DOHH2 (cell line): ENCODE measurements around the gene BMP7.

Experiments
- H3F3A ChIP-seq: fragments of 200-600 bp; sonication (generic), shearing (Covaris generic); 2 replicates; pipeline ENCODE4 v1.6.0; 2016; ENCODE audit warnings: antibody characterized with exemption, mild to moderate bottlenecking; ENCODE audit not compliant: control insufficient read depth, insufficient read depth
- H3K27ac ChIP-seq: fragments of 200-600 bp; sonication (generic); 2 replicates; pipeline ENCODE4 v1.5.1; 2014; ENCODE audit warnings: low read depth, mild to moderate bottlenecking, low read length, moderate library complexity
- H3K27me3 ChIP-seq: fragments of 200-600 bp; sonication (generic); 2 replicates; pipeline ENCODE4 v1.6.1; 2014; ENCODE audit warnings: mild to moderate bottlenecking, low read length, mixed read lengths; ENCODE audit not compliant: control insufficient read depth
- H3K36me3 ChIP-seq: fragments of 200-600 bp; sonication (generic); 2 replicates; pipeline ENCODE4 v1.6.1; 2014; ENCODE audit warnings: mild to moderate bottlenecking, low read length, moderate library complexity, mixed read lengths; ENCODE audit not compliant: control insufficient read depth
- H3K4me1 ChIP-seq: fragments of 200-600 bp; sonication (generic); 2 replicates; pipeline ENCODE4 v1.6.1; 2014; ENCODE audit warnings: mild to moderate bottlenecking, low read length, mixed read lengths; ENCODE audit not compliant: control insufficient read depth
- H3K4me2 ChIP-seq: fragments of 200-600 bp; sonication (generic); 2 replicates; pipeline ENCODE4 v1.6.0; 2014; ENCODE audit warnings: mild to moderate bottlenecking, low read length, moderate library complexity
- H3K4me3 ChIP-seq: fragments of 200-600 bp; sonication (generic); 2 replicates; pipeline ENCODE4 v1.5.1; 2014; ENCODE audit warnings: mild to moderate bottlenecking, low read length, mixed read lengths
- H3K79me2 ChIP-seq: fragments of 200-600 bp; sonication (generic); 2 replicates; pipeline ENCODE4 v1.6.1; 2014; ENCODE audit warnings: mild to moderate bottlenecking, low read length, mixed read lengths; ENCODE audit not compliant: control insufficient read depth
- H3K9me2 ChIP-seq: fragments of 200-600 bp; sonication (generic); replicated peaks from 2 replicates; pipeline ENCODE4 v1.6.1; 2014; ENCODE audit warnings: mild to moderate bottlenecking, low read length, mixed read lengths; ENCODE audit not compliant: control insufficient read depth
- H3K9me3 ChIP-seq: fragments of 200-600 bp; sonication (generic); 2 replicates; pipeline ENCODE4 v1.6.1; 2014; ENCODE audit warnings: antibody characterized with exemption, low read length, mixed read lengths; ENCODE audit not compliant: control insufficient read depth, insufficient read depth
- H4K20me1 ChIP-seq: fragments of 200-600 bp; sonication (generic); 2 replicates; pipeline ENCODE4 v1.6.0; 2014; ENCODE audit warnings: low read depth, mild to moderate bottlenecking, antibody characterized with exemption, low read length, moderate library complexity; ENCODE audit not compliant: control insufficient read depth, insufficient read depth
- EZH2phosphoT487 ChIP-seq: fragments of 200-600 bp; sonication (generic); IDR thresholded peaks from 2 replicates; pipeline ENCODE4 v1.6.1; 2017; ENCODE audit warnings: borderline replicate concordance, mild to moderate bottlenecking, antibody characterized with exemption, low read length, moderate library complexity, mixed read lengths
- TF ChIP-seq, protein P1 (sequence below): fragments of 200-600 bp; sonication (generic); IDR thresholded peaks from one replicate; pipeline ENCODE4 v1.5.1; 2014; ENCODE audit warnings: antibody characterized with exemption, mild to moderate bottlenecking, low read depth, low read length; ENCODE audit not compliant: poor library complexity, severe bottlenecking

BMP7 gene

DNA sequence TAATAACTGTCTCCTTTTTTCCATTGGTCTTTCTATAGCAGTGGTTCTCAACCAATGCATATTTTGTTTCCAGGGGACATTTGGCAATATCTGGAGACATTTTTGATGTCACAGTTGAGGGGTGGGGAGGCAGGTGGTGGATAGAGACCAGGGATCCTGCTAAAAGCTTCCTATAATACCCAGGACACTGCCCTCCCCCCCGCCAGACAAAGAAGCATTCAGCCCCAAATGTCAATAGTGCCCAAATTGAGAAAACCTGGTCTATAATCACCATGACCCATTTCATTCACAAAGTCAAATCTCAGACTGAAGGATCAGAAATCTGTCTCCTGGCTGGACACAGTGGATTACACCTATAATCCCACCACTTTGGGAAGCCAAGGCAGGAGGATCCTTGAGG is 128.8 kb downstream of the BMP7 start:
- Histone ChIP-seq H3K4me3 (no peak overlapping the region), H3K27ac (no peak overlapping the region), H3K4me1 (peaks cover 7% of the 10 kb centered on the region), H3K4me2 (no peak overlapping the region), H3K9me3 (no peaks in the 10 kb centered on the region), H4K20me1 (no peaks in the 10 kb centered on the region), H3K79me2 (no peaks in the 10 kb centered on the region), H3K36me3 (no peaks in the 10 kb centered on the region), H3K9me2 (no peaks in the 10 kb centered on the region), H3F3A (no peaks in the 10 kb centered on the region), H3K27me3 (peaks cover 38% of the 10 kb centered on the region)
- TF ChIP-seq, protein P1, sequence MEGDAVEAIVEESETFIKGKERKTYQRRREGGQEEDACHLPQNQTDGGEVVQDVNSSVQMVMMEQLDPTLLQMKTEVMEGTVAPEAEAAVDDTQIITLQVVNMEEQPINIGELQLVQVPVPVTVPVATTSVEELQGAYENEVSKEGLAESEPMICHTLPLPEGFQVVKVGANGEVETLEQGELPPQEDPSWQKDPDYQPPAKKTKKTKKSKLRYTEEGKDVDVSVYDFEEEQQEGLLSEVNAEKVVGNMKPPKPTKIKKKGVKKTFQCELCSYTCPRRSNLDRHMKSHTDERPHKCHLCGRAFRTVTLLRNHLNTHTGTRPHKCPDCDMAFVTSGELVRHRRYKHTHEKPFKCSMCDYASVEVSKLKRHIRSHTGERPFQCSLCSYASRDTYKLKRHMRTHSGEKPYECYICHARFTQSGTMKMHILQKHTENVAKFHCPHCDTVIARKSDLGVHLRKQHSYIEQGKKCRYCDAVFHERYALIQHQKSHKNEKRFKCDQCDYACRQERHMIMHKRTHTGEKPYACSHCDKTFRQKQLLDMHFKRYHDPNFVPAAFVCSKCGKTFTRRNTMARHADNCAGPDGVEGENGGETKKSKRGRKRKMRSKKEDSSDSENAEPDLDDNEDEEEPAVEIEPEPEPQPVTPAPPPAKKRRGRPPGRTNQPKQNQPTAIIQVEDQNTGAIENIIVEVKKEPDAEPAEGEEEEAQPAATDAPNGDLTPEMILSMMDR: no peak
- no peak for TF ChIP-seq EZH2phosphoT487

DNA sequence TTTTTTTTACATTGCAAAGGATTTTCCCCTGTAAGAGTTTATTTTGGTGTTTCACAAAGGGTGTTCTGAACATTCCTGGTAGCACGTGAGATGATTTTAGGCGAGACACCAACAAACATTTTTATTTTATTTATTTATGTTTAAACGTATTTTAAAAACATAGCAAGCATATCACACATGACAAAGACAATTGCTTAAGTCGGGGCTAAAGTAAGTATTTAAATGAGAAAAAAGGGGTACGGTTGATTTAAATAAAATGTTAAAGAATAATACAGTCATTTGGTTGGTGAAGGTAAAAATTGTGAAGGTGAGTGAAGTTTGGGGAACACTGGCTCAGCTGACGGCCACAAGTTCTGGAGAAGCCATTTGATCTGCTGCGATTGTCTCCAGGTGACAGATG is 129.7 kb downstream of the BMP7 start:
- Histone ChIP-seq H3F3A (no peaks in the 10 kb centered on the region), H3K79me2 (no peaks in the 10 kb centered on the region), H3K9me2 (no peaks in the 10 kb centered on the region), H3K36me3 (no peaks in the 10 kb centered on the region), H3K27ac (no peak overlapping the region), H4K20me1 (no peaks in the 10 kb centered on the region), H3K27me3 (peaks cover 40% of the 10 kb centered on the region), H3K4me1 (peaks cover 7% of the 10 kb centered on the region), H3K4me3 (no peak overlapping the region), H3K9me3 (no peaks in the 10 kb centered on the region), H3K4me2 (no peak overlapping the region)
- no peak for TF ChIP-seq EZH2phosphoT487
- TF ChIP-seq, protein P1: no peak

DNA sequence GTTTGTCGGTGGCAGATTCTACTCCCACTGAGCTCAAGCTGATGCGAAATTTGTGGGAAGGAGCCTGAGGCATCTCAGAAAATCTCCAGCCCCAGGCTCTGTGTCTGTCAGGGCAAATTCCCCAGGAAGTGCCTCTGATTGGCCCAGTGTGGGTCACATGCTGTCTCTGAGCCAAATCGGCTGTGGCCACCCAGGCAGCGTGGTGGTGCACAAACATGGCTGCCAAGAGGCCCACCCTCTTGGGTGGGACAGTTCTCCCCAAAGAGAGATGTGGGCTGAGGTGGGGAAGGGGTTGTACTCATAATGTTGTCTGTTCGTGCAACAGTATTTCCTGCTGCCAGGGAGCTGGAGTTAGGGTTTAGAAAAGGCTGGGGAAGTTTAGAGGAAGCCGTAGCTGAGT is 130.6 kb downstream of the BMP7 start:
- Histone ChIP-seq H3K27me3 (peaks cover 42% of the 10 kb centered on the region), H3K4me2 (no peak overlapping the region), H3K4me3 (no peak overlapping the region), H3K79me2 (no peaks in the 10 kb centered on the region), H3K27ac (no peak overlapping the region), H3K36me3 (no peaks in the 10 kb centered on the region), H3K4me1 (peaks cover 7% of the 10 kb centered on the region), H3K9me3 (no peaks in the 10 kb centered on the region), H3K9me2 (no peaks in the 10 kb centered on the region), H4K20me1 (no peaks in the 10 kb centered on the region), H3F3A (no peaks in the 10 kb centered on the region)
- TF ChIP-seq EZH2phosphoT487: no peak
- TF ChIP-seq, protein P1: no peak

DNA sequence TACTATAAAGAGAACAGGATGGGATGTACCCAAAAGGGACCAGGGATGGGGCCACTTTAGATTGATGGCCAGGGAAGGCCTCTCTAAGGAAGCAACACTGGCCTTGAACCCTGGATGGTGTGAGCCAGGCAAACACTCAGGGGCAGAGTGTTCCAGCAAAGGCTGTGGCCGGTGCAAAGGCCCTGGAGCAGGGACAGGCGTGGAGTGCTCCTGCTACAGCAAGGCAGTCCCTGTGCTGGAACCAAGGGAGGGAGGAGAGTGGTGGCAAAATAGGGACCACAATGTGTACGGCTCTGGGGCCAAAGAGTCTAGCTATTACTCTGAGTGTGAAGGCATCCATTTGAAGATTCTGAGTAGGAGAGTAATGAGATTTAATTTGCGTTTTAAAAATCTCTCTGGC is 131.6 kb downstream of the BMP7 start:
- peaks cover 49% of the 10 kb centered on the region for H3K27me3 ChIP-seq
- H3K36me3 ChIP-seq: no peaks in the 10 kb centered on the region
- H3K4me3 ChIP-seq: no peak overlapping the region
- no peak overlapping the region for H3K4me2 ChIP-seq
- H3F3A ChIP-seq: no peaks in the 10 kb centered on the region
- no peaks in the 10 kb centered on the region for H4K20me1 ChIP-seq
- no peaks in the 10 kb centered on the region for H3K9me2 ChIP-seq
- H3K27ac ChIP-seq: no peak overlapping the region
- H3K9me3 ChIP-seq: no peaks in the 10 kb centered on the region
- H3K79me2 ChIP-seq: no peaks in the 10 kb centered on the region
- TF ChIP-seq, protein P1: no peak
- no peak for TF ChIP-seq EZH2phosphoT487
- H3K4me1 ChIP-seq: peaks cover 7% of the 10 kb centered on the region
